Epithelial cell of esophagus (primary cell): Measurements from ENCODE around the gene RWDD4.
A peak's percentile ranks its signal among the peaks of the same experiment; 100 is the strongest.

Experiments used
- DNase-seq: peaks from one replicate; pipeline ENCODE4 v3.0.0; 2010; ENCODE audit warnings: low read depth
- H3K4me3 ChIP-seq: 2 replicates; pipeline ENCODE4 v1.5.1; 2011; ENCODE audit warnings: mild to moderate bottlenecking, low read length, control low read depth
- TF ChIP-seq, protein P1 (sequence below): IDR thresholded peaks from 2 replicates; pipeline ENCODE4 v1.5.1; 2011; ENCODE audit warnings: low read depth, mild to moderate bottlenecking, low read length, control low read depth, inconsistent platforms; ENCODE audit not compliant: insufficient read depth; ENCODE audit errors: missing control alignments

Gene RWDD4

GRCh38 chr4:183596067-183596757 is 62.8 kb downstream of the RWDD4 start:
- peak; percentile 23 for DNase-seq
- H3K4me3 ChIP-seq, result no peak overlapping the region
- TF ChIP-seq, protein P1, sequence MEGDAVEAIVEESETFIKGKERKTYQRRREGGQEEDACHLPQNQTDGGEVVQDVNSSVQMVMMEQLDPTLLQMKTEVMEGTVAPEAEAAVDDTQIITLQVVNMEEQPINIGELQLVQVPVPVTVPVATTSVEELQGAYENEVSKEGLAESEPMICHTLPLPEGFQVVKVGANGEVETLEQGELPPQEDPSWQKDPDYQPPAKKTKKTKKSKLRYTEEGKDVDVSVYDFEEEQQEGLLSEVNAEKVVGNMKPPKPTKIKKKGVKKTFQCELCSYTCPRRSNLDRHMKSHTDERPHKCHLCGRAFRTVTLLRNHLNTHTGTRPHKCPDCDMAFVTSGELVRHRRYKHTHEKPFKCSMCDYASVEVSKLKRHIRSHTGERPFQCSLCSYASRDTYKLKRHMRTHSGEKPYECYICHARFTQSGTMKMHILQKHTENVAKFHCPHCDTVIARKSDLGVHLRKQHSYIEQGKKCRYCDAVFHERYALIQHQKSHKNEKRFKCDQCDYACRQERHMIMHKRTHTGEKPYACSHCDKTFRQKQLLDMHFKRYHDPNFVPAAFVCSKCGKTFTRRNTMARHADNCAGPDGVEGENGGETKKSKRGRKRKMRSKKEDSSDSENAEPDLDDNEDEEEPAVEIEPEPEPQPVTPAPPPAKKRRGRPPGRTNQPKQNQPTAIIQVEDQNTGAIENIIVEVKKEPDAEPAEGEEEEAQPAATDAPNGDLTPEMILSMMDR, result no peak

GRCh38 chr4:183594823-183595222 is 64.2 kb downstream of the RWDD4 start:
- DNase-seq, result no peak
- no peak overlapping the region for H3K4me3 ChIP-seq

GRCh38 chr4:183591301-183591700 is 67.7 kb downstream of the RWDD4 start:
- TF ChIP-seq, protein P1, result no peak
- peak; percentile 42 for DNase-seq
- no peak overlapping the region for H3K4me3 ChIP-seq

More at GRCh38 chr4:183594823-183595222, 64.2 kb downstream of the RWDD4 start:
- TF ChIP-seq, protein P1, result no peak
